ENCODE measurements around the gene CDH23.

- TF ChIP-seq CTCF (IDR thresholded peaks at IDR 0.05) (no peak), POLR2A (IDR thresholded peaks at IDR 0.05) (no peak)
Observed at GRCh38 chr10:71611131-71611530, 214.4 kb downstream of the CDH23 start.

Measured in uterus (tissue), 2 donors.